ENCODE measurements around the gene KDELR1. TPM values are rescaled to one million over a fixed set of nuclear protein-coding genes. Genes with fewer than 3 reads are reported as not detected.
A peak's percentile ranks its signal among the peaks of the same experiment; 100 is the strongest.
"Not testable (repeated sequence)": the region's sequence is repeated elsewhere in the genome, so short reads cannot be mapped to it uniquely, and the experiment has no call there.

Gene KDELR1
- total RNA-seq, 1 donor from 2014 or later, result 70.1 TPM

- DNase-seq (ENCODE audit: low spot score), result peak; percentile 89
- intact Hi-C loops (cut with DNase I), result no loop called here
Measured at GRCh38 chr19:48398375-48399235, 7.3 kb upstream of the KDELR1 start.

GRCh38 chr19:48398102-48398374 is 6.7 kb upstream of the KDELR1 start:
- DNase-seq (ENCODE audit: low spot score), result no peak
- intact Hi-C loops (cut with DNase I), result no loop called here

- DNase-seq (ENCODE audit: low spot score), result no peak
- intact Hi-C loops (cut with DNase I), result no loop called here
Measured at GRCh38 chr19:48397263-48398101, 6.1 kb upstream of the KDELR1 start.

GRCh38 chr19:48396824-48397176 is 5.4 kb upstream of the KDELR1 start:
- intact Hi-C loops (cut with DNase I), result no loop called here
- DNase-seq (ENCODE audit: low spot score), result no peak

- DNase-seq (ENCODE audit: low spot score), result no peak
- intact Hi-C loops (cut with DNase I), result no loop called here
Measured at GRCh38 chr19:48396016-48396823, 4.9 kb upstream of the KDELR1 start.

- intact Hi-C loops (cut with DNase I), result no loop called here
- DNase-seq (ENCODE audit: low spot score), result no peak
Measured at GRCh38 chr19:48395499-48395898, 4.1 kb upstream of the KDELR1 start.

GRCh38 chr19:48395170-48395455 is 3.8 kb upstream of the KDELR1 start:
- DNase-seq (ENCODE audit: low spot score), result no peak
- intact Hi-C loops (cut with DNase I), result no loop called here

GRCh38 chr19:48394331-48395169 is 3.2 kb upstream of the KDELR1 start:
- DNase-seq (ENCODE audit: low spot score), result no peak
- intact Hi-C loops (cut with DNase I), result loop anchor here (5.0 kb wide), 1 partner anchor 53 kb away; the partner anchor contains the start of gene GRWD1

GRCh38 chr19:48393559-48394330 is 2.4 kb upstream of the KDELR1 start, which contains the start of gene GRIN2D:
TSS of gene GRIN2D (plus strand) at chr19:48393668. CDS start at chr19:48398393, 4,725 bp downstream.
- intact Hi-C loops (cut with DNase I), result loop anchor here (5.0 kb wide), 1 partner anchor 54 kb away; the partner anchor contains the start of gene GRWD1
- no peak for DNase-seq (ENCODE audit: low spot score)

- intact Hi-C loops (cut with DNase I), result loop anchor here (5.0 kb wide), 1 partner anchor 54 kb away; the partner anchor contains the start of gene GRWD1
- DNase-seq (ENCODE audit: low spot score), result no peak
Measured at GRCh38 chr19:48392860-48393558, 1.7 kb upstream of the KDELR1 start.

- DNase-seq (ENCODE audit: low spot score), result not testable (repeated sequence)
- intact Hi-C loops (cut with DNase I), result loop anchor here (5.0 kb wide), 1 partner anchor 55 kb away; the partner anchor contains the start of gene GRWD1
Measured at GRCh38 chr19:48392006-48392344, 624 bp upstream of the KDELR1 start.

GRCh38 chr19:48390188-48391099 is 907 bp downstream of the KDELR1 start:
- peak; percentile 80 for DNase-seq (ENCODE audit: low spot score)
- intact Hi-C loops (cut with DNase I), result loop anchor here (2.0 to 5.0 kb wide), 2 partner anchors 26 to 57 kb away; partner anchors contain the start of genes GRWD1 and SYNGR4

GRCh38 chr19:48386981-48387380 is 4.4 kb downstream of the KDELR1 start:
- intact Hi-C loops (cut with DNase I), result no loop called here
- DNase-seq (ENCODE audit: low spot score), result no peak

GRCh38 chr19:48385461-48386087 is 5.8 kb downstream of the KDELR1 start:
- intact Hi-C loops (cut with DNase I), result no loop called here
- no peak for DNase-seq (ENCODE audit: low spot score)

- intact Hi-C loops (cut with DNase I), result no loop called here
- no peak for DNase-seq (ENCODE audit: low spot score)
Measured at GRCh38 chr19:48382286-48382685, 9.1 kb downstream of the KDELR1 start.

- intact Hi-C loops (cut with DNase I), result no loop called here
- DNase-seq (ENCODE audit: low spot score), result no peak
Measured at GRCh38 chr19:48381178-48381950, 10.0 kb downstream of the KDELR1 start.
